Vagina (tissue), 2 donors: ENCODE measurements around the gene NCOA3. TPM values are rescaled to one million over a fixed set of nuclear protein-coding genes. Genes with fewer than 3 reads are reported as not detected.

ENCODE experiments used
- DNase-seq, 2 donors: peaks; one replicate each; pipeline ENCODE4 v3.0.0-alpha.2; 2017; ENCODE audit errors: extremely low spot score in 2 of 2
- H3K27ac ChIP-seq: fragments of 200-600 bp; sonication (generic); one replicate; pipeline ENCODE4 v1.5.1; 2019
- H3K27me3 ChIP-seq: fragments of 200-600 bp; sonication (generic); one replicate; pipeline ENCODE4 v1.5.1; 2019
- H3K36me3 ChIP-seq, 2 donors: fragments of 200-600 bp; sonication (generic); one replicate each; pipeline ENCODE4 v1.5.1; 2017 to 2019
- H3K4me1 ChIP-seq: fragments of 200-600 bp; sonication (generic); one replicate; pipeline ENCODE4 v1.5.1; 2019
- H3K4me3 ChIP-seq, 2 donors: fragments of 200-600 bp; sonication (generic); 1 replicate in 1 of 2; 2 replicates in 1 of 2; pipeline ENCODE4 v1.5.1; 2016 to 2019
- H3K9me3 ChIP-seq: fragments of 200-600 bp; sonication (generic); one replicate; pipeline ENCODE4 v1.5.1; 2019
- CTCF ChIP-seq, 3 experiments: fragments of 450-650 bp in 2 of 3; fragments of 200-600 bp in 1 of 3; sonication (generic) in 1 of 3; IDR thresholded peaks; one replicate each; pipeline ENCODE4 v1.5.1; 2017 to 2019; ENCODE audit warnings: antibody characterized with exemption in 3 of 3, mild to moderate bottlenecking in 2 of 3, moderate library complexity in 2 of 3
- POLR2A ChIP-seq, 2 donors: fragments of 450-650 bp; IDR thresholded peaks; one replicate each; pipeline ENCODE4 v1.6.1; 2017; ENCODE audit warnings: antibody characterized with exemption in 2 of 2, mild to moderate bottlenecking in 2 of 2, moderate library complexity in 2 of 2
- POLR2AphosphoS5 ChIP-seq, 2 donors: sonication (generic); formaldehyde crosslinking; IDR thresholded peaks; one replicate each; pipeline ENCODE4 v1.9.0; 2017; ENCODE audit warnings: antibody characterized with exemption in 2 of 2, mild to moderate bottlenecking in 2 of 2, low read depth in 1 of 2; ENCODE audit not compliant: insufficient read depth in 1 of 2
- intact Hi-C: fragments of 100-400 bp; cut with DNase I; formaldehyde crosslinking; loops from one replicate; pipeline ENCODE4 v1.15.1; 2023
- total RNA-seq: library from RNA; depleted of rRNA; stranded (reverse); fragments of >200 nt; gene quantifications from one replicate; pipeline ENCODE4 v1.2.3, GENCODE V29; 2016

Gene NCOA3
- total RNA-seq, 1 donor from 2014 or later, result 47.1 TPM

GRCh38 chr20:47545499-47545898 is 43.8 kb downstream of the NCOA3 start:
- TF ChIP-seq POLR2AphosphoS5 (IDR thresholded peaks at IDR 0.05; ENCODE audit: insufficient read depth in 1 of 2, low read depth in 1 of 2), result no peak
- no peak for TF ChIP-seq CTCF (IDR thresholded peaks at IDR 0.05)
- no peak for TF ChIP-seq POLR2A (IDR thresholded peaks at IDR 0.05)
- no peaks in the 10 kb centered on the region for H3K27me3 ChIP-seq
- peaks cover 39% of the 10 kb centered on the region for H3K4me1 ChIP-seq
- DNase-seq, result no peak
- intact Hi-C loops, result no loop called here
- no peak overlapping the region for H3K4me3 ChIP-seq
- no peaks in the 10 kb centered on the region for H3K36me3 ChIP-seq
- H3K9me3 ChIP-seq, result no peaks in the 10 kb centered on the region
- H3K27ac ChIP-seq, result no peak overlapping the region

GRCh38 chr20:47546184-47547033 is 44.7 kb downstream of the NCOA3 start:
- H3K9me3 ChIP-seq, result no peaks in the 10 kb centered on the region
- H3K4me3 ChIP-seq, result no peak overlapping the region
- no peak for DNase-seq
- H3K27me3 ChIP-seq, result no peaks in the 10 kb centered on the region
- peaks cover 39% of the 10 kb centered on the region for H3K4me1 ChIP-seq
- H3K27ac ChIP-seq, result no peak overlapping the region
- H3K36me3 ChIP-seq, result no peaks in the 10 kb centered on the region
- TF ChIP-seq POLR2A (IDR thresholded peaks at IDR 0.05) (no peak), POLR2AphosphoS5 (IDR thresholded peaks at IDR 0.05; ENCODE audit: insufficient read depth in 1 of 2, low read depth in 1 of 2) (no peak), CTCF (IDR thresholded peaks at IDR 0.05) (no peak)
- intact Hi-C loops, result no loop called here

GRCh38 chr20:47547034-47547387 is 45.3 kb downstream of the NCOA3 start:
- Histone ChIP-seq H3K4me1 (peaks cover 39% of the 10 kb centered on the region), H3K27ac (no peak overlapping the region), H3K9me3 (no peaks in the 10 kb centered on the region), H3K4me3 (no peak overlapping the region), H3K27me3 (no peaks in the 10 kb centered on the region), H3K36me3 (no peaks in the 10 kb centered on the region)
- intact Hi-C loops, result no loop called here
- TF ChIP-seq POLR2AphosphoS5 (IDR thresholded peaks at IDR 0.05; ENCODE audit: insufficient read depth in 1 of 2, low read depth in 1 of 2) (no peak), POLR2A (IDR thresholded peaks at IDR 0.05) (no peak), CTCF (IDR thresholded peaks at IDR 0.05) (no peak)
- DNase-seq, result no peak

- Histone ChIP-seq H3K4me1 (peaks cover 19% of the 10 kb centered on the region), H3K4me3 (no peak overlapping the region), H3K27me3 (no peaks in the 10 kb centered on the region), H3K9me3 (no peaks in the 10 kb centered on the region), H3K36me3 (no peaks in the 10 kb centered on the region), H3K27ac (no peak overlapping the region)
- TF ChIP-seq CTCF (IDR thresholded peaks at IDR 0.05) (no peak), POLR2A (IDR thresholded peaks at IDR 0.05) (no peak), POLR2AphosphoS5 (IDR thresholded peaks at IDR 0.05; ENCODE audit: insufficient read depth in 1 of 2, low read depth in 1 of 2) (no peak)
- intact Hi-C loops, result no loop called here
- DNase-seq, result no peak
Measured at GRCh38 chr20:47549671-47550070, 48.0 kb downstream of the NCOA3 start.

- no peak overlapping the region for H3K27ac ChIP-seq
- peaks cover 15% of the 10 kb centered on the region for H3K4me1 ChIP-seq
- H3K27me3 ChIP-seq, result no peaks in the 10 kb centered on the region
- TF ChIP-seq POLR2A (IDR thresholded peaks at IDR 0.05) (no peak), CTCF (IDR thresholded peaks at IDR 0.05) (no peak), POLR2AphosphoS5 (IDR thresholded peaks at IDR 0.05; ENCODE audit: insufficient read depth in 1 of 2, low read depth in 1 of 2) (no peak)
- intact Hi-C loops, result no loop called here
- no peak for DNase-seq
- no peaks in the 10 kb centered on the region for H3K9me3 ChIP-seq
- no peak overlapping the region for H3K4me3 ChIP-seq
- H3K36me3 ChIP-seq, result no peaks in the 10 kb centered on the region
Measured at GRCh38 chr20:47551222-47551621, 49.5 kb downstream of the NCOA3 start.
